IPS-18c (cell line): ENCODE data around the gene GSX2.

Source experiments
- H3K4me3 ChIP-seq: 2 replicates; pipeline ENCODE4 v1.7.0; 2013; ENCODE audit warnings: low read depth, mild to moderate bottlenecking, low read length, moderate library complexity; ENCODE audit not compliant: insufficient read depth
- H3K9me3 ChIP-seq: one replicate; pipeline ENCODE4 v1.6.1; 2013; ENCODE audit warnings: mild to moderate bottlenecking, low read length, moderate library complexity; ENCODE audit not compliant: control insufficient read depth, insufficient read depth

GSX2 gene

GRCh38 chr4:54067166-54067565 lies 32.8 kb upstream of the GSX2 start:
- H3K4me3 ChIP-seq = no peak overlapping the region
- no peaks in the 10 kb centered on the region for H3K9me3 ChIP-seq

DNA sequence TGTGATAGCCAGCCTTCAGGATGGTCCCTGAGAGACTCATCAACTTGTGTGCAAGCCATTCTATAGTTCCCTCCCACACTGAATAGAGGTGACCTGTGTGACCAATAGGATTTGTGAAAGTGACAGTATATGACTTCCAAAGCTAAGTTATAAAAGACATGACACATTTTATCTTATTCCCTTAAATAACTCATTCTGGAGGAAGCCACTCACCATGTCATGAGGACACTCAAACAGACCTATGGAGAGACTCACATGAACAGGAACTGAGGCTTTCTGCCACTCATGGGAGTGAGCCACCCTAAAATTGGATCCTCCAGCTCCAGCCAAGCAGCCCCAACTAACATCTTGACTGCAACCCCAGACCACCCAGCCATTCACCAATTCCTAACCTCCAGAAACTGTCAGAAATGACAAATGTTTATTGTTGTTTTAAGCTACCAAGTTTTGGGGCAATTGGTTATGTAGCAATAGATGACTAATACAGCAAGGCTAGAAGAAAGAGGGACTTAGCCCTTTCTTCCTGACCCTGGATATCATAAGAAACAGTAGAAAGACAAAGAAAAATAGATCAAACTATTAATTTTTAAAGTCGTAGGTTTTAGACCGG lies 26.6 kb upstream of the GSX2 start:
- H3K9me3 ChIP-seq = no peaks in the 10 kb centered on the region
- H3K4me3 ChIP-seq = no peak overlapping the region

DNA sequence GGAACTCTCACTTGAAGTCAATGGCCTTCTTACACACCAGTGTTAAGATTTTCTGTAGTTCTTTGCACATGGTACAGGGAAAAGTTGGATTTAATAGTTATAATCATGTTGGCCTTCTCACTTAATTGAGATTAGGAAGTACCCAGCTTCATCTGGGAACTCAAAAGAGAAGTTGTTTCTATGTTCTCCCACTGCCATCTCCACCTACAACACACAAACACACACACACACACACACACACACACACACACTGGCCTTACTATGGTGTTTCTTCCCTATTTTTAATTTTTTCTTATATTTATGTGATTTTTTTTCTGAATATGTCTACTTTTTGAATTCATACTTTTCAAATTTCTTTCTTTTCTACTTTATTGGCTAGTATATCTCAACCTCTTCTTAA lies 25.6 kb upstream of the GSX2 start:
- H3K4me3 ChIP-seq = no peak overlapping the region
- H3K9me3 ChIP-seq = no peaks in the 10 kb centered on the region

- H3K9me3 ChIP-seq = no peaks in the 10 kb centered on the region
- H3K4me3 ChIP-seq = no peak overlapping the region
Observed at GRCh38 chr4:54076673-54077072, 23.3 kb upstream of the GSX2 start.

GRCh38 chr4:54077812-54078211 lies 22.2 kb upstream of the GSX2 start:
- Histone ChIP-seq H3K9me3 (no peaks in the 10 kb centered on the region), H3K4me3 (no peak overlapping the region)

- peaks cover 2% of the 10 kb centered on the region for H3K9me3 ChIP-seq
- no peak overlapping the region for H3K4me3 ChIP-seq
Observed at GRCh38 chr4:54082168-54082567, 17.8 kb upstream of the GSX2 start.

DNA sequence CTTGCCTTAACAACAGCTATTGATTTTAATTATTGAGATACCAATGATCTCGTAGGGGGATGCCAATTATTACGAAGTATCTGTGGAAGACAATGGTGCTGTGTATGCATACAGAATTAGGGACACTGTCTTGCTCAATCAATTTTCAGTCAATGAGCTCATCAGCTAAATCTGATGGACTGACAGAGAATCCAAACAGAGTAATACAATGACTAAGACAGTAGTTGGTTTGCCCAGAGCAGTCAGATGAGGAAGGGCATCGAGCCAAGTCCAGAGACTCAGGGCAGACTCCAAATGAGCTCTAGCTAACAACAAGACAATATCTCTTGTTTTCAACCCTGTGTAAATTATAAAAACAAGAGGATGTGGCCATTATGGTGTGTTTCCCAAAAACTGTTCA lies 14.7 kb upstream of the GSX2 start:
- no peak overlapping the region for H3K4me3 ChIP-seq
- peaks cover 2% of the 10 kb centered on the region for H3K9me3 ChIP-seq

- Histone ChIP-seq H3K4me3 (no peak overlapping the region), H3K9me3 (peaks cover 2% of the 10 kb centered on the region)
Observed at GRCh38 chr4:54089875-54090274, 10.1 kb upstream of the GSX2 start.

DNA sequence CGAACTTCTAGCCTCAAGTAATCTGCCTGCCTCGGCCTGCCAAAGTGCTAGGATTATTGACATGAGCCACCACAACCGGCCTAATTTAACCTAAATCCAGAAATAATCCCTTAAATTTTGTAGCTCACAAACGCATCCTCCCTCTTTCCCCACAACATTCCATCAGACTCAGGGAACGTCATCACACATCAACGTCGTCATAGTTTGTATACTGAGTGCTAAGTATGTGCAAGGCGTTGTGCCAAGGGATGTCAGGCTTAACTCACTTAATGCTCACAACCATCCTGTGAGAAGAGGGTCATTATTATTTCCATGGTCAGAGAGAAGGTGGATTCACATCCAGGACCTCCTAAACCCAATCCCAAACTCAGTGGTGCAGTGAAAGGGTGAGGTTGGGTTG lies 9.6 kb upstream of the GSX2 start:
- no peak overlapping the region for H3K4me3 ChIP-seq
- H3K9me3 ChIP-seq = peaks cover 2% of the 10 kb centered on the region

- Histone ChIP-seq H3K9me3 (no peaks in the 10 kb centered on the region), H3K4me3 (peak overlapping the region; percentile 54)
Observed at GRCh38 chr4:54090804-54091623, 8.9 kb upstream of the GSX2 start.

- H3K4me3 ChIP-seq = peak overlapping the region; percentile 54
- H3K9me3 ChIP-seq = no peaks in the 10 kb centered on the region
Observed at GRCh38 chr4:54091637-54092404, 8.1 kb upstream of the GSX2 start.

DNA sequence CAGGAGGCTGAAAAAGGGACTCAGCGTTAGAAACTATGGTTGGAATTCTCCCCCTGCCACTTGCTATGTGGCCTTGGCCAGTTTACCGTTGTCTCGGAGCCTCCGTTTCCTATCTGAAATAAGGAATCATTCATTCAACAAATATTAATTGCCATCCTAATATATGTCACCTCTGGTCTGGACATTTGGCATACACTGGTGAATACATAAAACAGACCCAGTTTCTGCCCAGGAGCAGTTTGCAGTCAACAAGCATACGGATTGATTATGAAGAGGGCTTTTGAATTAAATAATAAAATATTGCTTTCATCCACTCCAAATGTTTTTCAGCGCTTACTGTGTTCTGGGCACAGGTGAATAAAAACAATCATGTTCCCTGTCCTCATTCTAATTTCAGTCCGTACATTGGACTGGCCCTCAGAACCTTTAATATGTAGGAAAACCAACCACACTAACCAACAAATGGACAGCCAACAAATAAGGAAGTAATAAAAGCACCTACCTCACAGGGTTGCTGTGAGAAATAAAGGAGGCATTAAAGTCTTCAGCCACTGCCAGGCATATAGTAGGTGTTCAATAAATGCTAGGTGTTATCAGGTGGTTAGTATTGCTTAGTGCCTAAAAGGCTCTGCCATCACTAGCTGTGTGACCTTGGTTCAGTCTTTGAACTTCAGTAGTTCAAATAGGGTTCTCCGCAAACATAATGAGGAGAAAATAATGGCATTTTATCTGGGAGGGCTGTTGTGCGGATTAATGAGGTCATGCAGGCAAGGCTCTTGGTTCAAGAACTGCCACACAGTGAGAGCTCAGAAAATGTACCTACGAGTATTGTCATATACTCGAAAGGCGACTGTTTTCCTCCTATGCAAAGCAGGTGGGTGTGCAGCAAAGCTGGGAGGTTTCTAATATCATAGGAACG lies 7.3 kb upstream of the GSX2 start:
- Histone ChIP-seq H3K4me3 (no peak overlapping the region), H3K9me3 (no peaks in the 10 kb centered on the region)

- Histone ChIP-seq H3K4me3 (no peak overlapping the region; the same call in 1 of the 2 replicates), H3K9me3 (no peaks in the 10 kb centered on the region)
Observed at GRCh38 chr4:54093324-54094240, 6.4 kb upstream of the GSX2 start.

GRCh38 chr4:54094451-54094850 lies 5.5 kb upstream of the GSX2 start:
- Histone ChIP-seq H3K9me3 (no peaks in the 10 kb centered on the region), H3K4me3 (no peak overlapping the region; the same call in 1 of the 2 replicates)

GRCh38 chr4:54095110-54095825 lies 4.7 kb upstream of the GSX2 start:
- no peaks in the 10 kb centered on the region for H3K9me3 ChIP-seq
- H3K4me3 ChIP-seq = no peak overlapping the region
